Gastrocnemius medialis (tissue), 4 donors: ENCODE data around the gene WFDC1.

Source experiments
- CTCF ChIP-seq, 5 experiments: fragments of 450-650 bp in 3 of 5; fragments of 200-600 bp in 2 of 5; sonication (generic) in 2 of 5; IDR thresholded peaks in 4 of 5; conservative IDR thresholded peaks in 1 of 5; 1 replicate in 4 of 5; 2 replicates in 1 of 5; pipeline ENCODE4 v1.5.1; 2016 to 2019; ENCODE audit warnings: antibody characterized with exemption in 5 of 5, mild to moderate bottlenecking in 3 of 5, moderate library complexity in 3 of 5
- POLR2A ChIP-seq, 2 donors: fragments of 450-650 bp; IDR thresholded peaks; one replicate each; pipeline ENCODE4 v1.6.1; 2017; ENCODE audit warnings: antibody characterized with exemption in 2 of 2, mild to moderate bottlenecking in 2 of 2, moderate library complexity in 2 of 2

GRCh38 chr16:84366208-84366607, 71.5 kb downstream of the WFDC1 start:
- no peak for TF ChIP-seq CTCF (IDR thresholded peaks at IDR 0.05 in 4 of 5, conservative IDR thresholded peaks at IDR 0.05 in 1 of 5)
- no peak for TF ChIP-seq POLR2A (IDR thresholded peaks at IDR 0.05)
